Sigmoid colon (tissue), 4 donors: Measurements from ENCODE around the gene PRKCA.

Source experiments
- EP300 ChIP-seq, 4 donors: sonication (generic); formaldehyde crosslinking; IDR thresholded peaks; one replicate each; pipeline ENCODE4 v1.6.1; 2017; ENCODE audit warnings: antibody characterized with exemption in 4 of 4
- POLR2AphosphoS5 ChIP-seq, 4 donors: sonication (generic); formaldehyde crosslinking; IDR thresholded peaks; one replicate each; pipeline ENCODE4 v1.6.1; 2017; ENCODE audit warnings: antibody characterized with exemption in 4 of 4
- TF ChIP-seq, protein P1 (sequence below), 4 experiments: fragments of 450-650 bp in 3 of 4; fragments of 200-600 bp in 1 of 4; IDR thresholded peaks; one replicate each; pipeline ENCODE4 v1.5.1; 2016 to 2019; ENCODE audit warnings: antibody characterized with exemption in 4 of 4, mild to moderate bottlenecking in 3 of 4, moderate library complexity in 2 of 4

DNA sequence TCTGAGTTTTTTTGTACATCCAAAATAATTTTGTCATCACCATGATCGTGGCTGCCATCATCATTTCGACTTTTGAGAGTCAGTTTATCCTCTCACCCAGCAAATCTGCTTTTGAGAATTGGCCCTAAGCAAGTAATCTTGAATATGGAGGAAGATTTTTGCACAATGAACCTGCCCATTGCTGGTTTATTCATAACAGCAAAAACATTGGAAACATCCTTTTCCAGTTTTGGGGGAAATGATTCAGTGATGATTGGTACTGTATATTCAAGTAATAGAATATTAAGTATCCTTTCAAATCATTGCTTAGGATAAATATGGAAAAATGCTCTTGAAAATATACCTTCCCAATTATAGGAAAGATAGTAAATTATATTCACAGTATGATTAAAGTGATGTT is 53.1 kb downstream of the PRKCA start:
- TF ChIP-seq, protein P1, sequence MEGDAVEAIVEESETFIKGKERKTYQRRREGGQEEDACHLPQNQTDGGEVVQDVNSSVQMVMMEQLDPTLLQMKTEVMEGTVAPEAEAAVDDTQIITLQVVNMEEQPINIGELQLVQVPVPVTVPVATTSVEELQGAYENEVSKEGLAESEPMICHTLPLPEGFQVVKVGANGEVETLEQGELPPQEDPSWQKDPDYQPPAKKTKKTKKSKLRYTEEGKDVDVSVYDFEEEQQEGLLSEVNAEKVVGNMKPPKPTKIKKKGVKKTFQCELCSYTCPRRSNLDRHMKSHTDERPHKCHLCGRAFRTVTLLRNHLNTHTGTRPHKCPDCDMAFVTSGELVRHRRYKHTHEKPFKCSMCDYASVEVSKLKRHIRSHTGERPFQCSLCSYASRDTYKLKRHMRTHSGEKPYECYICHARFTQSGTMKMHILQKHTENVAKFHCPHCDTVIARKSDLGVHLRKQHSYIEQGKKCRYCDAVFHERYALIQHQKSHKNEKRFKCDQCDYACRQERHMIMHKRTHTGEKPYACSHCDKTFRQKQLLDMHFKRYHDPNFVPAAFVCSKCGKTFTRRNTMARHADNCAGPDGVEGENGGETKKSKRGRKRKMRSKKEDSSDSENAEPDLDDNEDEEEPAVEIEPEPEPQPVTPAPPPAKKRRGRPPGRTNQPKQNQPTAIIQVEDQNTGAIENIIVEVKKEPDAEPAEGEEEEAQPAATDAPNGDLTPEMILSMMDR (IDR thresholded peaks at IDR 0.05), result no peak
- no peak for TF ChIP-seq POLR2AphosphoS5 (IDR thresholded peaks at IDR 0.05)
- TF ChIP-seq EP300 (IDR thresholded peaks at IDR 0.05), result no peak
